DOHH2 (cell line): ENCODE results near the gene CHST1.

ENCODE experiments used
- EZH2phosphoT487 ChIP-seq: fragments of 200-600 bp; sonication (generic); IDR thresholded peaks from 2 replicates; pipeline ENCODE4 v1.6.1; 2017; ENCODE audit warnings: borderline replicate concordance, mild to moderate bottlenecking, antibody characterized with exemption, low read length, moderate library complexity, mixed read lengths
- TF ChIP-seq, protein P1 (sequence below): fragments of 200-600 bp; sonication (generic); IDR thresholded peaks from one replicate; pipeline ENCODE4 v1.5.1; 2014; ENCODE audit warnings: antibody characterized with exemption, mild to moderate bottlenecking, low read depth, low read length; ENCODE audit not compliant: poor library complexity, severe bottlenecking

DNA sequence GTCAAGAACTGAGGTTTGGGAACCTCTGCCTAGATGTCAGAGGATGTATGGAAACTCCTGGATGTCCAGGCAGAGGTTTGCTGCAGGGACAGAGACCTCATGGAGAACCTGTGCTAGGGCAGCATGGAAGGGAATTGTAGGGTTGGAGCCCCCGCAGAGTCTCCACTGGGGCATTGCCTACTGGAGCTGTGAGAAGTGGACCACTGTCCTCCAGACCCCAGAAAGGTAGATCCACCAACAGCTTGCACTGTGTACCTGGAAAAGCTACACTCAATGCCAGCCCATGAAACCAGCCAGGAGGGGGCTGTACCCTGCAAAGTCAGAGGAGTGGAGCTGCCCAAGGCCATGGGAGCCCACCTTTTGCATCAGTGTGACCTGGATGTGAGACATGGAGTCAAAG lies 29.5 kb downstream of the CHST1 start:
- TF ChIP-seq, protein P1, sequence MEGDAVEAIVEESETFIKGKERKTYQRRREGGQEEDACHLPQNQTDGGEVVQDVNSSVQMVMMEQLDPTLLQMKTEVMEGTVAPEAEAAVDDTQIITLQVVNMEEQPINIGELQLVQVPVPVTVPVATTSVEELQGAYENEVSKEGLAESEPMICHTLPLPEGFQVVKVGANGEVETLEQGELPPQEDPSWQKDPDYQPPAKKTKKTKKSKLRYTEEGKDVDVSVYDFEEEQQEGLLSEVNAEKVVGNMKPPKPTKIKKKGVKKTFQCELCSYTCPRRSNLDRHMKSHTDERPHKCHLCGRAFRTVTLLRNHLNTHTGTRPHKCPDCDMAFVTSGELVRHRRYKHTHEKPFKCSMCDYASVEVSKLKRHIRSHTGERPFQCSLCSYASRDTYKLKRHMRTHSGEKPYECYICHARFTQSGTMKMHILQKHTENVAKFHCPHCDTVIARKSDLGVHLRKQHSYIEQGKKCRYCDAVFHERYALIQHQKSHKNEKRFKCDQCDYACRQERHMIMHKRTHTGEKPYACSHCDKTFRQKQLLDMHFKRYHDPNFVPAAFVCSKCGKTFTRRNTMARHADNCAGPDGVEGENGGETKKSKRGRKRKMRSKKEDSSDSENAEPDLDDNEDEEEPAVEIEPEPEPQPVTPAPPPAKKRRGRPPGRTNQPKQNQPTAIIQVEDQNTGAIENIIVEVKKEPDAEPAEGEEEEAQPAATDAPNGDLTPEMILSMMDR, result no peak
- TF ChIP-seq EZH2phosphoT487, result no peak
